Lung microvascular endothelial cell (primary cell): ENCODE measurements around the gene UQCRQ. TPM values are rescaled to one million over a fixed set of nuclear protein-coding genes. Genes with fewer than 3 reads are reported as not detected.
A peak's percentile ranks its signal among the peaks of the same experiment; 100 is the strongest.

Experiments
- DNase-seq, 2 donors: peaks; one replicate each; pipeline versions ENCODE4 v3.0.0 to v3.0.0-alpha.2; 2010; ENCODE audit warnings: low read depth in 2 of 2
- total RNA-seq: library from RNA; depleted of rRNA; stranded (reverse); fragments of >200 nt; gene quantifications from 2 replicates; pipeline ENCODE4 v1.2.1, GENCODE V29; 2014

The UQCRQ gene
- total RNA-seq, 1 donor from 2014 or later, result 91.5 TPM

- DNase-seq, result no peak
Measured at GRCh38 chr5:132870801-132871200, 4.4 kb downstream of the UQCRQ start.

GRCh38 chr5:132871459-132872284 is 5.2 kb downstream of the UQCRQ start:
- DNase-seq, result no peak

GRCh38 chr5:132872788-132873118 is 6.3 kb downstream of the UQCRQ start:
- no peak for DNase-seq

GRCh38 chr5:132873119-132873929 is 6.9 kb downstream of the UQCRQ start, which contains the start of gene LEAP2:
TSS of gene LEAP2 (plus strand) at chr5:132873668. CDS start at chr5:132873695, 27 bp downstream.
- DNase-seq, result peak in 1 of 2 donors; percentile 18

- no peak for DNase-seq
Measured at GRCh38 chr5:132873930-132874271, 7.5 kb downstream of the UQCRQ start.

GRCh38 chr5:132876020-132876759 is 9.7 kb downstream of the UQCRQ start:
- DNase-seq, result no peak

- DNase-seq, result no peak
Measured at GRCh38 chr5:132877466-132877865, 11.0 kb downstream of the UQCRQ start.

- DNase-seq, result peak in 1 of 2 donors; percentile 48
Measured at GRCh38 chr5:132877938-132878337, 11.5 kb downstream of the UQCRQ start.

GRCh38 chr5:132883261-132883834 is 16.9 kb downstream of the UQCRQ start:
- peak; percentile 87 to 88 for DNase-seq

- no peak for DNase-seq
Measured at GRCh38 chr5:132884548-132884947, 18.1 kb downstream of the UQCRQ start.

- no peak for DNase-seq
Measured at GRCh38 chr5:132886064-132886823, 19.8 kb downstream of the UQCRQ start.

GRCh38 chr5:132887283-132887682 is 20.8 kb downstream of the UQCRQ start:
- peak in 1 of 2 donors; percentile 41 for DNase-seq

- no peak for DNase-seq
Measured at GRCh38 chr5:132889501-132889900, 23.1 kb downstream of the UQCRQ start.

- no peak for DNase-seq
Measured at GRCh38 chr5:132890817-132891216, 24.4 kb downstream of the UQCRQ start.

GRCh38 chr5:132895719-132896305 is 29.4 kb downstream of the UQCRQ start:
- DNase-seq, result no peak

GRCh38 chr5:132896685-132897084 is 30.2 kb downstream of the UQCRQ start:
- no peak for DNase-seq

- no peak for DNase-seq
Measured at GRCh38 chr5:132898094-132898493, 31.7 kb downstream of the UQCRQ start.

- DNase-seq, result no peak
Measured at GRCh38 chr5:132901036-132901435, 34.6 kb downstream of the UQCRQ start.

- peak in 1 of 2 donors; percentile 15 for DNase-seq
Measured at GRCh38 chr5:132901730-132902129, 35.3 kb downstream of the UQCRQ start.

- peak in 1 of 2 donors; percentile 20 for DNase-seq
Measured at GRCh38 chr5:132905938-132906337, 39.5 kb downstream of the UQCRQ start.
